GM10847 (cell line): Measurements from ENCODE around the gene TTLL11.

Experiments
- POLR2A ChIP-seq: IDR thresholded peaks from 2 replicates; pipeline ENCODE4 v1.6.1; 2011; ENCODE audit not compliant: insufficient read length; ENCODE audit errors: extremely low read depth

Gene TTLL11

GRCh38 chr9:121836366-121836885, 256.7 kb downstream of the TTLL11 start:
- no peak for TF ChIP-seq POLR2A

- TF ChIP-seq POLR2A: no peak
These were observed 257.3 kb downstream of the TTLL11 start for GRCh38 chr9:121835587-121836365.

- no peak for TF ChIP-seq POLR2A
These were observed 260.0 kb downstream of the TTLL11 start for GRCh38 chr9:121833061-121833460.

DNA sequence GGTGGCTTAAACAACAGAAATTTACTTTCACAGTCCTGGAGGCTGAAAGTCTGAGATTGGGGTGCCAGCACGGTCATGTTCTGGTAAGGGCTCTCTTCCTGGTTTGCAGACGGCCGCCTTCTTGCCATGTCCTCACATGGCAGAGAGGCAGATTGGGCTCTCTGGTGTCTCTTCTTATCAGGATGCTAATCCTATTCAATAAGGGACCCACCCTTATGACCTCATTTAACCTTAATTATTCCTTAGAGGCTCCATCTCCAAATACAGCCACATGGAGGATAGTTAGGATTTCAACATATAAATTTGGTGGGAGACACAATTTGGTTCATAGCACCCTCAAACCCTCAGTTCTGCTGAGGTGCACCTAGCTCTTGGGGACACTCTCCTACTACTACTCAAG, 261.2 kb downstream of the TTLL11 start:
- no peak for TF ChIP-seq POLR2A

DNA sequence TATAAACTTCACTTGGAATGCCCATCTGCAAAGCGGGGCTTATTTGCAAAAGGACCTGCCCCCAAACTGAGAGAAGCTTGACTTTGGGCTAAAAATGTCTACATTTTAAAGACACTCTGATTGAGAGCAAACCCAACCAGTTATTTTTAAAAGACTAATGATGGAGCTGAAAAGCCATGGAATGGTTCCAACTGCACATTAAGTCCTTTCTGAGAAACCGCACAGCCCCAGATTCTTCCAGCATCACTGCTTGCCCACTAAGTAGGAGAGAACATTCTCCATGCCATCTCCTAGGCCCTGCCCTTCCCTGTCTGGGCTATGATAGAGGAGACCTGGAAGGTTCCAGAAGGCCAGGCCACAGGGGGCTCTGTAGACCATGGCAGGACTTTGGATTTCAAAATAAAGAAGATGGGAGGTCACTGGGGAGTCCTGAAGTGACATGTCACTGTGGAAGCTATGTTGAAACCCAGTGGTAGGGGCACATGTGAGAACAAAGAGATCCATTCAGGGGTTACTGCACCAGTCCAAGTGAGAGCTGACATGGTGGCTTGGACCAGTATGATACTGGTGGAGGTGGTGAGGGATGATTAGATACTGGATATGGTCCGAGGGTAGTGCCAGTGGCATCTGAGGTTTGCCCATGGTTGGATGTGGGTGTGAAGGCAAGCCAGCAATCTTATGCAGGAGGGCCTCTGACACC, 262.5 kb downstream of the TTLL11 start:
- no peak for TF ChIP-seq POLR2A

DNA sequence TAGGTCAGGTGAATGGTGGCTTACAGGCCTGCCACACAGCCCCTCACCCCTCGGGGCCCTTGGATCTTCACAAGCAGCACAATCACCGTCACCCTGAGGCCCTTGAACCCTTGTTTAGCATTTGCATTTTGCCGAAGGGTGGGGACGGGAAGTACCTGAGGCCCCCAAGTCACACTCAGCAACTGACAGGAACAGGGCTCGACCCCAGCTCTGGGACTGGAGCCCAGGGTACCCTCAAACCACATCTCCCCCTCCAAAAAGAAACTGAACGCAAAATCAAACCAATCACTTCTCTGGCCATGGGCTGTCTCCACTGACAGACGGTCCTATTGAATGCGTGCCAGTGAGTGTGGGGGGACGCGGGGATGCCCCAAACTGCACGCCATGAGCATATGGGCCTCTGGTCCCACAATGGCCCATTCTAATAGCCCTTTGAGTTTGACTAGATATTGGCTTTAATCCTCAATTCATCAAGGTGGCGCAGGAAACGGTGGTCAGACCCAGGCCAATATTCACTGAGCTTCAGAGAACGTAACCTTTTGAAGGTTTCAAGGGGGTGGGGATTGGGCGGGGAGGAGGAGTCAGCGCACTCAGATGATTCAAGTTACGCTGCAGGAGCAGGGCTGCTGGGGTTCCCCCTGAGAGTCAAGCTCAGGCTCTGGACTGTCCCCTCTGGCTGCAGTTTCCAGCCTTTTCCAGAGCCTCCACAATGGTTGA, 265.7 kb downstream of the TTLL11 start:
- TF ChIP-seq POLR2A: no peak

- TF ChIP-seq POLR2A: no peak
These were observed 266.4 kb downstream of the TTLL11 start for GRCh38 chr9:121826711-121827110.

GRCh38 chr9:121825031-121825691, 267.9 kb downstream of the TTLL11 start:
- no peak for TF ChIP-seq POLR2A

DNA sequence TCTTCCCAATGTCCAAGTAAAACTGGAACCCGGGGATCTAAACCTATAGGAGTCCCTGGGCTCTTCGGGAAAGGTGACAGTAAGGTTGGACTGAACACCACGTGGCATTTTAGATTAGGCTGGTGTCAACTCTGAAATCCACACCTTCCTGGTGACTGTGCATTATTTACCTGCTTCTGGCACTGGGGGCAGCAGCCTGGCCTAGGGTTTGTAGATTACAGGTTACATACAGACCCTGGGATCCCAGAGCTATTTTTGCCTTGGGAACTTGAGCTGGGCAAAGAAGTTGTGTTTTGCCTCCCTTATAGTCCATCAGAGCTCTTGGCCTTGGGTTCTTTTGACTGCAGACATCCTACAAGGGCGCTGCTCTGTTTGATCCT, 268.5 kb downstream of the TTLL11 start:
- no peak for TF ChIP-seq POLR2A

DNA sequence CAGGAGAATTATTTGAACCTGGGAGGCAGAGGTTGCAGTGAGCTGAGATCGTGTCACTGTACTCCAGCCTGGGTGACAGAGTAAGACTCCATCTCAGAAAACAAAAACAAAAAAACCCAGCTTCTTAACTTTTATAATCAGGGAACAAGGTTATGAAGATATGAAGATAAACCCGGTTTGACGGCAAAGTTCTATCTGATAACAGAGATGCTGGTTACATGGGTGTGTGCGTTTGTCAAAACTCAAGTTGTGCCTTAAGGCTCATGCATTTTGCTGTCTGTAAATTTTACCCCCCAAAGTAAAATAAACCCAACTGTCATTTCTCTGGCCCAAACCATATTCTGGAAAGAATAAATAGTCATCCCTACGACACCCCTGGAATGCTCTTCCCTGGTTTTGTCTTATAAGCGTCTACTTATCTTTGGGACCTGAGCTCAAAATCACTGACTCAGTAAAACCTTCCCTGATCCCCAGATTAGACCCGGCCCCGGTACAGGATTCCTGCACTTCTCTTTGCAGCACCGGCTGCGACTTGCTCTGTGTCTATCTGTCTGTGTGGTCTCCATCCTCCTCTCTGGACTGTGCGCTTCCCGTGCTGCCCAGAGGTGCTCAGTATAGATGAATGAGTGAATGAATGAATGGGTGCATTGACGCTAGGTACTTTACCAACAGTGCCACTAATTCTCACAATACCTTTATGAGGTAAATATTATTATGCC, 269.5 kb downstream of the TTLL11 start:
- TF ChIP-seq POLR2A: no peak

GRCh38 chr9:121822093-121823085, 270.7 kb downstream of the TTLL11 start:
- TF ChIP-seq POLR2A: no peak

- no peak for TF ChIP-seq POLR2A
These were observed 271.8 kb downstream of the TTLL11 start for GRCh38 chr9:121821326-121821725.

- no peak for TF ChIP-seq POLR2A
These were observed 272.7 kb downstream of the TTLL11 start for GRCh38 chr9:121820286-121821005.
